Uterus (tissue), 4 donors: ENCODE results near the gene PPME1. TPM values are rescaled to one million over a fixed set of nuclear protein-coding genes. Genes with fewer than 3 reads are reported as not detected.

Experiments
- DNase-seq, 2 donors: peaks; one replicate each; pipeline ENCODE4 v3.0.0-alpha.2; 2019 to 2020
- H3K27ac ChIP-seq, 2 donors: fragments of 200-600 bp; sonication (generic); 1 replicate in 1 of 2; 2 replicates in 1 of 2; pipeline ENCODE4 v1.5.1; 2016 to 2018
- H3K27me3 ChIP-seq, 2 donors: fragments of 200-600 bp; sonication (generic); one replicate each; pipeline ENCODE4 v1.5.1; 2018 to 2019; ENCODE audit warnings: control low read depth in 1 of 2
- H3K36me3 ChIP-seq, 2 donors: fragments of 200-600 bp; sonication (generic); one replicate each; pipeline ENCODE4 v1.5.1; 2019; ENCODE audit warnings: control low read depth in 1 of 2
- H3K4me1 ChIP-seq, 2 donors: fragments of 200-600 bp; sonication (generic); one replicate each; pipeline ENCODE4 v1.5.1; 2018 to 2019; ENCODE audit warnings: control low read depth in 1 of 2
- H3K4me3 ChIP-seq, 2 donors: fragments of 200-600 bp; sonication (generic); 1 replicate in 1 of 2; 2 replicates in 1 of 2; pipeline ENCODE4 v1.5.1; 2018 to 2019; ENCODE audit warnings: mild to moderate bottlenecking in 1 of 2
- H3K9me3 ChIP-seq, 2 donors: fragments of 200-600 bp; sonication (generic); one replicate each; pipeline ENCODE4 v1.5.1; 2019; ENCODE audit warnings: control low read depth in 1 of 2
- POLR2A ChIP-seq, 2 donors: fragments of 450-650 bp; IDR thresholded peaks; one replicate each; pipeline ENCODE4 v1.6.1; 2016; ENCODE audit warnings: antibody characterized with exemption in 2 of 2, mild to moderate bottlenecking in 1 of 2, moderate library complexity in 1 of 2
- intact Hi-C: fragments of 100-400 bp; cut with DNase I; formaldehyde crosslinking; loops from one replicate; pipeline ENCODE4 v1.15.1; 2023; ENCODE audit warnings: low total_unique reads
- total RNA-seq, 4 donors: library from RNA; depleted of rRNA in 3 of 4; stranded (reverse); fragments of >200 nt in 3 of 4; gene quantifications; one replicate each; pipeline versions ENCODE4 v1.1.0 to v1.2.4, GENCODE V29; 2014 to 2023
- TF ChIP-seq, protein P1 (sequence below), 4 experiments: fragments of 200-600 bp in 2 of 4; fragments of 450-650 bp in 2 of 4; sonication (generic) in 2 of 4; IDR thresholded peaks; one replicate each; pipeline ENCODE4 v1.5.1; 2016 to 2019; ENCODE audit warnings: antibody characterized with exemption in 4 of 4, mild to moderate bottlenecking in 2 of 4, moderate library complexity in 1 of 4
- donor health status: DM: yes; HTN: yes; CAD: no.

The PPME1 gene
- total RNA-seq, 4 donors from 2014 or later: 12.6 to 60.0 (median 45.3) TPM

DNA sequence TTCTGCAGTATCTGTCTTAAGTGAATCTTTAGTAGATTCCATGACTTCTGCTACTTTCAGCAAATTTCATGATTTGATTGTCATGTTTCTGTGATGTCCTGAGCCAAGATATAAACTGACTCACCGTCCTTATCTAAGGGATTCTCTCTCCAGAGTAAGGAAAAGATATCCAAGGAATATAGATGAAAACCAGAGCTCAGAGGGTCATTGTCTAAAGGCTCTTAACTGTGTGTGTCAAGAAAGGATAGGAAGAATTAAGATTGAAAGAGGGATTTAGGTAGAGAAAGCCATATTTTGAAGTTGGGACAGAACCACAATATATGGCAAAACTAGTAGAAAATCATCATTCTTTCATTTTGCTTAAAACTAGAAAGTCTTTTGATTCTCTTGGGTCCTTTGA is 50.7 kb downstream of the PPME1 start:
- no peak overlapping the region for H3K4me3 ChIP-seq
- intact Hi-C loops: loop anchor here (5.0 kb wide), 1 partner anchor 1960 kb away; no protein-coding TSS in a partner anchor

GRCh38 chr11:74225565-74225964 is 54.5 kb downstream of the PPME1 start:
- Histone ChIP-seq H3K27ac (no peak overlapping the region), H3K4me3 (no peak overlapping the region), H3K36me3 (no peaks in the 10 kb centered on the region), H3K9me3 (no peaks in the 10 kb centered on the region), H3K27me3 (no peaks in the 10 kb centered on the region), H3K4me1 (no peaks in the 10 kb centered on the region)
- TF ChIP-seq POLR2A (IDR thresholded peaks at IDR 0.05): no peak
- TF ChIP-seq, protein P1, sequence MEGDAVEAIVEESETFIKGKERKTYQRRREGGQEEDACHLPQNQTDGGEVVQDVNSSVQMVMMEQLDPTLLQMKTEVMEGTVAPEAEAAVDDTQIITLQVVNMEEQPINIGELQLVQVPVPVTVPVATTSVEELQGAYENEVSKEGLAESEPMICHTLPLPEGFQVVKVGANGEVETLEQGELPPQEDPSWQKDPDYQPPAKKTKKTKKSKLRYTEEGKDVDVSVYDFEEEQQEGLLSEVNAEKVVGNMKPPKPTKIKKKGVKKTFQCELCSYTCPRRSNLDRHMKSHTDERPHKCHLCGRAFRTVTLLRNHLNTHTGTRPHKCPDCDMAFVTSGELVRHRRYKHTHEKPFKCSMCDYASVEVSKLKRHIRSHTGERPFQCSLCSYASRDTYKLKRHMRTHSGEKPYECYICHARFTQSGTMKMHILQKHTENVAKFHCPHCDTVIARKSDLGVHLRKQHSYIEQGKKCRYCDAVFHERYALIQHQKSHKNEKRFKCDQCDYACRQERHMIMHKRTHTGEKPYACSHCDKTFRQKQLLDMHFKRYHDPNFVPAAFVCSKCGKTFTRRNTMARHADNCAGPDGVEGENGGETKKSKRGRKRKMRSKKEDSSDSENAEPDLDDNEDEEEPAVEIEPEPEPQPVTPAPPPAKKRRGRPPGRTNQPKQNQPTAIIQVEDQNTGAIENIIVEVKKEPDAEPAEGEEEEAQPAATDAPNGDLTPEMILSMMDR (IDR thresholded peaks at IDR 0.05): no peak
- DNase-seq: no peak
- intact Hi-C loops: no loop called here

More for the DNA sequence above, 50.7 kb downstream of the PPME1 start:
- Histone ChIP-seq H3K9me3 (no peaks in the 10 kb centered on the region), H3K27me3 (no peaks in the 10 kb centered on the region), H3K27ac (no peak overlapping the region), H3K4me1 (no peaks in the 10 kb centered on the region), H3K36me3 (no peaks in the 10 kb centered on the region)
- no peak for TF ChIP-seq POLR2A (IDR thresholded peaks at IDR 0.05)
- TF ChIP-seq, protein P1 (IDR thresholded peaks at IDR 0.05): no peak
- no peak for DNase-seq

GRCh38 chr11:74226907-74227306 is 55.8 kb downstream of the PPME1 start:
- intact Hi-C loops: no loop called here
- H3K36me3 ChIP-seq: no peaks in the 10 kb centered on the region
- no peaks in the 10 kb centered on the region for H3K9me3 ChIP-seq
- TF ChIP-seq POLR2A (IDR thresholded peaks at IDR 0.05): no peak
- TF ChIP-seq, protein P1 (IDR thresholded peaks at IDR 0.05): no peak
- H3K4me3 ChIP-seq: no peak overlapping the region
- H3K27ac ChIP-seq: no peak overlapping the region
- H3K4me1 ChIP-seq: no peaks in the 10 kb centered on the region
- H3K27me3 ChIP-seq: no peaks in the 10 kb centered on the region
- no peak for DNase-seq

DNA sequence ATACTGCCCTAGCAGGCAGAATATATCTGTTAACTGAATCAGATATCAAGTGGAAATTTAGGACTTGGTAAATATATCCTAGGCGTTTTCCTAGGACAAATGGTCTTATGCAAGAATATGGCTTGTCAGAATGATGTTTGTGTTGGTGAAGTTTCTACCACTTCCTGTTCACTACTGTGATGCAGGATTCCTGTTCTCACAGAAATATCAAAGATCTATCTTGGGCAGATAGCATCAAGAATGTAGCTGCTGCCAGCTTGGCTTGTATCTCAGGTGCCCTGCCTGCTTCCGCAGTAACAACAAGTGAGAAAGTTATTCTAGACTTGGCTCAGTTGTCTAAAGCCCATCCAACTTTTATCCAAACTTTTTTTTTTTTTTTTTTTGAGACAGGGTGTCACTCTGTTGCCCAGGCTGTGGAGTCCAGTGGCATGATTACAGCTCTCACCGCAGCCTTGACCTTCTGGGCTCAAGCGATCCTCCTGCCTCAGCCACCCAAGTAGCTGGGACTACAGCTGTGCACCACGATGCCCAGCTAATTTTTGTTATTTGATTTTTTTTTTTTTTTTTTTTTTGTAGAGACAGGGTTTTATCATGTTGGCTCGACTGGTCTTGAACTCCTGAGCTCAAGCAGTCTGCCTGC is 61.3 kb downstream of the PPME1 start:
- no peaks in the 10 kb centered on the region for H3K4me1 ChIP-seq
- no peak for DNase-seq
- intact Hi-C loops: no loop called here
- no peak overlapping the region for H3K4me3 ChIP-seq
- TF ChIP-seq POLR2A (IDR thresholded peaks at IDR 0.05): no peak
- TF ChIP-seq, protein P1 (IDR thresholded peaks at IDR 0.05): no peak
- H3K27ac ChIP-seq: no peak overlapping the region
- H3K9me3 ChIP-seq: no peaks in the 10 kb centered on the region
- no peaks in the 10 kb centered on the region for H3K36me3 ChIP-seq
- H3K27me3 ChIP-seq: no peaks in the 10 kb centered on the region

DNA sequence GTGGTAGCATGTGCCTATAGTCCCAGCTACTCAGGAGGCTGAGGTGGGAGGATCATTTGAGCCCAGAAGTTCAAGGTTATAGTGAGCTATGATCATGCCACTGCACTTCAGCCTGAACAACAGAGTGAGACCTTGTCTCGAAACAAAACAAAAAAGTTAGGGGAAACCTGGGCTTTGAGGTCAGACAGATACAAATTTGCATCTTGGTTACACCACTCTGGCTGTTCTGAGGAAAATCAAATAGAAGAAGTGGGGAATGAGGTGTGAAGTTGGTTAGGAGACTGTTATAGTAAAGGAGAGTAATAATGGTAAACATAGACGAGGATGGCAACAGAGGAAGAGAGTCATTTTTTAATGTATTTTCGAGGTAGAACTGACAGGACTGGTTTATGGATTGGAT is 62.6 kb downstream of the PPME1 start:
- H3K27ac ChIP-seq: no peak overlapping the region
- H3K4me1 ChIP-seq: no peaks in the 10 kb centered on the region
- TF ChIP-seq, protein P1 (IDR thresholded peaks at IDR 0.05): no peak
- TF ChIP-seq POLR2A (IDR thresholded peaks at IDR 0.05): no peak
- no peaks in the 10 kb centered on the region for H3K36me3 ChIP-seq
- no peaks in the 10 kb centered on the region for H3K9me3 ChIP-seq
- no peaks in the 10 kb centered on the region for H3K27me3 ChIP-seq
- intact Hi-C loops: no loop called here
- DNase-seq: no peak
- no peak overlapping the region for H3K4me3 ChIP-seq
